HG02852 (cell line): ENCODE measurements around the gene UGT1A10.

Source experiments
- ATAC-seq: cut with Tn5 transposase; IDR thresholded peaks from one replicate; pipeline ENCODE4 v1.9.1; 2021; ENCODE audit warnings: mild to moderate bottlenecking, moderate library complexity; ENCODE audit not compliant: unreplicated experiment

Gene UGT1A10

GRCh38 chr2:233768076-233768475, 131.8 kb downstream of the UGT1A10 start:
- no peak for ATAC-seq

GRCh38 chr2:233769260-233769659, 133.0 kb downstream of the UGT1A10 start:
- no peak for ATAC-seq

GRCh38 chr2:233772153-233772552, 135.9 kb downstream of the UGT1A10 start:
- ATAC-seq, result no peak

GRCh38 chr2:233772583-233772982, 136.3 kb downstream of the UGT1A10 start:
- no peak for ATAC-seq

- ATAC-seq, result no peak
These were observed 137.6 kb downstream of the UGT1A10 start for GRCh38 chr2:233773854-233774253.

- no peak for ATAC-seq
These were observed 139.2 kb downstream of the UGT1A10 start for GRCh38 chr2:233775414-233775813.

GRCh38 chr2:233778030-233778429, 141.8 kb downstream of the UGT1A10 start, which contains the start of gene MROH2A:
Gene MROH2A, plus strand, starts transcription at chr2:233778330. Its CDS starts 1,029 bp downstream, at chr2:233779359.
- ATAC-seq, result no peak

GRCh38 chr2:233779722-233780121, 143.5 kb downstream of the UGT1A10 start:
- ATAC-seq, result no peak

- ATAC-seq, result no peak
These were observed 144.5 kb downstream of the UGT1A10 start for GRCh38 chr2:233780771-233781170.

GRCh38 chr2:233789554-233789953, 153.3 kb downstream of the UGT1A10 start:
- ATAC-seq, result no peak

- no peak for ATAC-seq
These were observed 155.1 kb downstream of the UGT1A10 start for GRCh38 chr2:233791151-233791882.

GRCh38 chr2:233791883-233792329, 155.7 kb downstream of the UGT1A10 start:
- ATAC-seq, result no peak

- no peak for ATAC-seq
These were observed 156.5 kb downstream of the UGT1A10 start for GRCh38 chr2:233792720-233793119.

- ATAC-seq, result no peak
These were observed 157.3 kb downstream of the UGT1A10 start for GRCh38 chr2:233793465-233794127.

GRCh38 chr2:233794128-233794658, 157.9 kb downstream of the UGT1A10 start:
- ATAC-seq, result no peak

GRCh38 chr2:233795735-233796171, 159.5 kb downstream of the UGT1A10 start:
- ATAC-seq, result no peak

GRCh38 chr2:233796254-233796653, 160.0 kb downstream of the UGT1A10 start:
- ATAC-seq, result no peak

GRCh38 chr2:233798335-233799086, 162.3 kb downstream of the UGT1A10 start:
- no peak for ATAC-seq

GRCh38 chr2:233799087-233799665, 162.9 kb downstream of the UGT1A10 start:
- no peak for ATAC-seq

- no peak for ATAC-seq
These were observed 163.5 kb downstream of the UGT1A10 start for GRCh38 chr2:233799716-233800115.

- ATAC-seq, result no peak
These were observed 164.0 kb downstream of the UGT1A10 start for GRCh38 chr2:233800208-233800607.
